OCI-LY3 (cell line): Measurements from ENCODE around the gene MARCHF11.

Experiments
- H2AFZ ChIP-seq: fragments of 200-600, 300-600 bp; shearing (Covaris generic); 2 replicates; pipeline ENCODE4 v1.6.0; 2014; ENCODE audit warnings: antibody characterized with exemption, low read depth, low read length
- H3K27ac ChIP-seq: fragments of 200-600, 300-600 bp; sonication (generic); 2 replicates; pipeline ENCODE4 v1.5.1; 2014; ENCODE audit warnings: mild to moderate bottlenecking, low read length, moderate library complexity, mixed read lengths
- H3K27me3 ChIP-seq: fragments of 200-600, 300-600 bp; sonication (generic); 2 replicates; pipeline ENCODE4 v1.6.1; 2014; ENCODE audit warnings: low read depth, low read length, mixed read lengths
- H3K36me3 ChIP-seq: fragments of 200-600, 300-600 bp; sonication (generic); replicated peaks from 2 replicates; pipeline ENCODE3; 2014; ENCODE audit warnings: low read depth, low read length, mixed read lengths
- H3K4me1 ChIP-seq: fragments of 300-600, 200-600 bp; sonication (generic); 2 replicates; pipeline ENCODE4 v1.6.1; 2014; ENCODE audit warnings: low read length, mixed read lengths
- H3K4me2 ChIP-seq: fragments of 200-600, 300-600 bp; sonication (generic); 2 replicates; pipeline ENCODE4 v1.6.1; 2014; ENCODE audit warnings: low read length, mixed read lengths
- H3K4me3 ChIP-seq: fragments of 300-600, 200-600 bp; sonication (generic); 2 replicates; pipeline ENCODE4 v1.5.1; 2014; ENCODE audit warnings: antibody characterized with exemption, mild to moderate bottlenecking, low read length, moderate library complexity
- H3K79me2 ChIP-seq: fragments of 300-600, 200-600 bp; shearing (Covaris generic); 2 replicates; pipeline ENCODE4 v1.6.1; 2014; ENCODE audit warnings: mild to moderate bottlenecking, low read length, mixed read lengths
- H3K9ac ChIP-seq: fragments of 300-600, 200-600 bp; shearing (Covaris generic); 2 replicates; pipeline ENCODE4 v1.6.0; 2014; ENCODE audit warnings: mild to moderate bottlenecking, low read length, moderate library complexity
- H3K9me3 ChIP-seq: fragments of 200-600, 300-600 bp; shearing (Covaris generic); 2 replicates; pipeline ENCODE4 v1.6.1; 2014; ENCODE audit warnings: low read length, mixed read lengths; ENCODE audit not compliant: insufficient read depth
- H4K20me1 ChIP-seq: fragments of 200-600, 300-600 bp; sonication (generic); 2 replicates; pipeline ENCODE4 v1.6.1; 2016; ENCODE audit warnings: low read length, mixed read lengths; ENCODE audit not compliant: insufficient read depth
- EZH2phosphoT487 ChIP-seq: fragments of 200-600 bp; shearing (Covaris generic); IDR thresholded peaks from 2 replicates; pipeline ENCODE4 v1.6.1; 2018; ENCODE audit warnings: antibody characterized with exemption, mixed run types, low read depth
- TF ChIP-seq, protein P1 (sequence below): fragments of 200-600, 300-600 bp; sonication (generic); IDR thresholded peaks from 2 replicates; pipeline ENCODE4 v1.5.1; 2014; ENCODE audit warnings: antibody characterized with exemption, low read length, low read depth

The MARCHF11 gene

DNA sequence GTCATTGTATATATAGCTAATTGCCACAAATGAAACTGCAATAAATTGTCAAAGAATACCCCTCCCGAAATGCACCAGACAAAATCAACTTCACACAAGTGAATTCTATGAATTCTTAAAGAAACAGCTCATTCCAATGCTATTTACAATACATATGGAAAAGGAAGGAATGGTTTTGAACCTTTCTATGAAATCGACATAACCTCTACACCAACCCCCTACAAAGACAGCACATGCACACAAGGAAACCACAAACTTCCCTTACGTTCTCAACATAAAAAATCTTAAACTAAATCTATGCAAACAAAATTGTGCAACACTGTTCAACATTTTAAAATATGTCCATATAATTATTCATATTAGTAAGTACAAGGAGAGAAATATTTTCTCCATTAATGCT lies 39.2 kb downstream of the MARCHF11 start:
- Histone ChIP-seq H3K4me2 (no peak overlapping the region), H3K4me3 (no peak overlapping the region), H3K27ac (no peak overlapping the region), H3K9ac (no peak overlapping the region), H3K36me3 (no peaks in the 10 kb centered on the region), H3K79me2 (no peaks in the 10 kb centered on the region), H4K20me1 (no peaks in the 10 kb centered on the region), H3K9me3 (no peaks in the 10 kb centered on the region), H2AFZ (no peak overlapping the region), H3K4me1 (no peaks in the 10 kb centered on the region), H3K27me3 (no peaks in the 10 kb centered on the region)
- TF ChIP-seq, protein P1, sequence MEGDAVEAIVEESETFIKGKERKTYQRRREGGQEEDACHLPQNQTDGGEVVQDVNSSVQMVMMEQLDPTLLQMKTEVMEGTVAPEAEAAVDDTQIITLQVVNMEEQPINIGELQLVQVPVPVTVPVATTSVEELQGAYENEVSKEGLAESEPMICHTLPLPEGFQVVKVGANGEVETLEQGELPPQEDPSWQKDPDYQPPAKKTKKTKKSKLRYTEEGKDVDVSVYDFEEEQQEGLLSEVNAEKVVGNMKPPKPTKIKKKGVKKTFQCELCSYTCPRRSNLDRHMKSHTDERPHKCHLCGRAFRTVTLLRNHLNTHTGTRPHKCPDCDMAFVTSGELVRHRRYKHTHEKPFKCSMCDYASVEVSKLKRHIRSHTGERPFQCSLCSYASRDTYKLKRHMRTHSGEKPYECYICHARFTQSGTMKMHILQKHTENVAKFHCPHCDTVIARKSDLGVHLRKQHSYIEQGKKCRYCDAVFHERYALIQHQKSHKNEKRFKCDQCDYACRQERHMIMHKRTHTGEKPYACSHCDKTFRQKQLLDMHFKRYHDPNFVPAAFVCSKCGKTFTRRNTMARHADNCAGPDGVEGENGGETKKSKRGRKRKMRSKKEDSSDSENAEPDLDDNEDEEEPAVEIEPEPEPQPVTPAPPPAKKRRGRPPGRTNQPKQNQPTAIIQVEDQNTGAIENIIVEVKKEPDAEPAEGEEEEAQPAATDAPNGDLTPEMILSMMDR: no peak
- TF ChIP-seq EZH2phosphoT487: no peak

DNA sequence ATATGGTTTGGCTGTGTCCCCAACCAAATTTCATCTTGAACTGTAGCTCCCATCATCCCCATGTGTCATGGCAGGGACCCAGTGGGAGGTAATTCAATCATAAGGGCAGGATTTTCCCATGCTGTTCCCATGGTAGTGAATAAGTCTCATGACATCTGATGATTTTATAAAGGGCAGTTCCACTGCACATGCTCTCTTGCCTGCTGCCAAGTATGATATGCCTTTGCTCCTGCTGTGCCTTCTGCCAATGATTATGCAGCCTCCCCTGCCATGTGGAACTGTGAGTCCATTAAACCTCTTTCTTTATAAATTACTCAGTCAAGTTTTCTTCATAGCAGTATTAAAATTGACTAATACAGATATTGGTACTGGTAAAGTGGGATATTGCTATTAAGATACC lies 42.4 kb downstream of the MARCHF11 start:
- Histone ChIP-seq H3K79me2 (no peaks in the 10 kb centered on the region), H3K4me3 (no peak overlapping the region), H4K20me1 (no peaks in the 10 kb centered on the region), H3K4me1 (no peaks in the 10 kb centered on the region), H3K9me3 (no peaks in the 10 kb centered on the region), H3K9ac (no peak overlapping the region), H3K27me3 (no peaks in the 10 kb centered on the region), H3K36me3 (no peaks in the 10 kb centered on the region), H3K4me2 (no peak overlapping the region), H2AFZ (no peak overlapping the region), H3K27ac (no peak overlapping the region)
- TF ChIP-seq EZH2phosphoT487: no peak
- TF ChIP-seq, protein P1: no peak

DNA sequence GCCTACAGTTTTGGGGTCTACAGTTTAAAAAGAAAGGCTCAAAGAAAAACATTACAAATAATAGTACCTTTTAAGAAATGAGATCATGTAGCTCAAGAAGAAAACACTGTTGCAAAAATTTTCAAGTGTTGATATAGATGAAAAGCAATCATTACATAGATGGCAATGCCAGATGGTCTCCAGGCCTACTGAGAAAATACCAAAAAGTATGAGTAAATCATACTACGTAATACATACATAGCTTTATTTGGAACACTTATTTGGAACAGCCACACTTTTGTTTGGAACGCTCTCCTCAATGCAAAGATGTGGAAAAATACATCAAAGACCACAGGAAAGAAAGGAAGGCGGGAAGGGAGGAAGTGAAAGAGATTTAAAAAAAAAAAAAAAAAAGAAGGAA lies 44.1 kb downstream of the MARCHF11 start:
- no peaks in the 10 kb centered on the region for H3K36me3 ChIP-seq

DNA sequence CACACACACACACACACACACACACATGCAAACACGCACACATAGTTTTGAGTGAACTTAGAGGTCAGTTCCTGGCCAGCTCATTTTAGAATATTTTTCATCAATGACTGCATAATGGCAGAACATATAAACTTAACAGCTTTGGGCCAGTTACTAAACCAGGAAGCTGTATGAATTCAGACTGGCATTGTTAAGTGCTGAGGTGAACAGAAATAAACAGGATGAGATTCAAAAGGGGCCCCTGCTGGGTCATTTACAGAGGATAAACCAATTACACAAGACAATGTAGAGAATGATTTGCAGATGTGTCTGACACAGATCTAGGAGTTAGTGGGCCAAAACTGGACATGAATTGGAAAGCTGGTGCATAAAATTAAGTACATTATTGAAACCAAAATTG lies 44.6 kb downstream of the MARCHF11 start:
- Histone ChIP-seq H3K4me2 (no peak overlapping the region), H4K20me1 (no peaks in the 10 kb centered on the region), H3K4me1 (no peaks in the 10 kb centered on the region), H3K79me2 (no peaks in the 10 kb centered on the region), H3K9ac (no peak overlapping the region), H3K27ac (no peak overlapping the region), H3K4me3 (no peak overlapping the region), H2AFZ (no peak overlapping the region), H3K27me3 (no peaks in the 10 kb centered on the region), H3K36me3 (no peaks in the 10 kb centered on the region), H3K9me3 (no peaks in the 10 kb centered on the region)
- TF ChIP-seq EZH2phosphoT487: no peak
- TF ChIP-seq, protein P1: no peak

More for the DNA sequence above, 44.1 kb downstream of the MARCHF11 start:
- Histone ChIP-seq H3K4me1 (no peaks in the 10 kb centered on the region), H3K27me3 (no peaks in the 10 kb centered on the region), H2AFZ (no peak overlapping the region), H3K9ac (no peak overlapping the region), H3K27ac (no peak overlapping the region), H3K4me2 (no peak overlapping the region), H3K79me2 (no peaks in the 10 kb centered on the region), H4K20me1 (no peaks in the 10 kb centered on the region), H3K4me3 (no peak overlapping the region), H3K9me3 (no peaks in the 10 kb centered on the region)
- TF ChIP-seq, protein P1: no peak
- no peak for TF ChIP-seq EZH2phosphoT487
